Measurements from ENCODE around the gene PATE2.

Gene PATE2

GRCh38 chr11:125763483-125763882, 15.1 kb downstream of the PATE2 start:
- no peaks in the 10 kb centered on the region for H3K36me3 Mint-ChIP-seq (ENCODE audit: low read depth)
- intact Hi-C loops (cut with micrococcal nuclease) = no loop called here
- H3K27ac Mint-ChIP-seq = no peak overlapping the region
- H3K4me1 Mint-ChIP-seq (ENCODE audit: low read depth) = no peaks in the 10 kb centered on the region
- H3K9me3 Mint-ChIP-seq = no peaks in the 10 kb centered on the region
- no peaks in the 10 kb centered on the region for H3K27me3 Mint-ChIP-seq
- H3K4me3 Mint-ChIP-seq = no peak overlapping the region

- Mint-ChIP-seq H3K27me3 (no peaks in the 10 kb centered on the region), H3K9me3 (no peaks in the 10 kb centered on the region), H3K27ac (no peak overlapping the region), H3K4me3 (no peak overlapping the region), H3K36me3 (ENCODE audit: low read depth) (no peaks in the 10 kb centered on the region), H3K4me1 (ENCODE audit: low read depth) (no peaks in the 10 kb centered on the region)
- intact Hi-C loops (cut with micrococcal nuclease) = no loop called here
Measured at GRCh38 chr11:125762445-125762844, 16.2 kb downstream of the PATE2 start.

- Mint-ChIP-seq H3K4me1 (ENCODE audit: low read depth) (no peaks in the 10 kb centered on the region), H3K27me3 (no peaks in the 10 kb centered on the region), H3K9me3 (no peaks in the 10 kb centered on the region), H3K36me3 (ENCODE audit: low read depth) (no peaks in the 10 kb centered on the region), H3K27ac (no peak overlapping the region), H3K4me3 (no peak overlapping the region)
- intact Hi-C loops (cut with micrococcal nuclease) = no loop called here
Measured at GRCh38 chr11:125756050-125756449, 22.6 kb downstream of the PATE2 start.

- no peaks in the 10 kb centered on the region for H3K9me3 Mint-ChIP-seq
- no peak overlapping the region for H3K27ac Mint-ChIP-seq
- no peaks in the 10 kb centered on the region for H3K27me3 Mint-ChIP-seq
- H3K4me3 Mint-ChIP-seq = no peak overlapping the region
- H3K4me1 Mint-ChIP-seq (ENCODE audit: low read depth) = no peaks in the 10 kb centered on the region
- no peaks in the 10 kb centered on the region for H3K36me3 Mint-ChIP-seq (ENCODE audit: low read depth)
- intact Hi-C loops (cut with micrococcal nuclease) = no loop called here
Measured at GRCh38 chr11:125750629-125751028, 28.0 kb downstream of the PATE2 start.

GRCh38 chr11:125745979-125746378, 32.6 kb downstream of the PATE2 start, which contains the start of gene PATE1:
TSS of gene PATE1 (plus strand) at chr11:125746279. CDS start at chr11:125746305, 26 bp downstream.
- Mint-ChIP-seq H3K4me3 (no peak within 1 kb of the TSS), H3K36me3 (ENCODE audit: low read depth) (no peaks in the 10 kb centered on the region), H3K4me1 (ENCODE audit: low read depth) (no peaks in the 10 kb centered on the region), H3K27ac (no peak within 1 kb of the TSS), H3K27me3 (no peaks in the 10 kb centered on the region), H3K9me3 (no peaks in the 10 kb centered on the region)
- intact Hi-C loops (cut with micrococcal nuclease) = no loop called here

- Mint-ChIP-seq H3K9me3 (no peaks in the 10 kb centered on the region), H3K27ac (no peak overlapping the region), H3K36me3 (ENCODE audit: low read depth) (no peaks in the 10 kb centered on the region), H3K4me3 (no peak overlapping the region), H3K27me3 (no peaks in the 10 kb centered on the region), H3K4me1 (ENCODE audit: low read depth) (no peaks in the 10 kb centered on the region)
- intact Hi-C loops (cut with micrococcal nuclease) = no loop called here
Measured at GRCh38 chr11:125743681-125744080, 34.9 kb downstream of the PATE2 start.

- H3K36me3 Mint-ChIP-seq (ENCODE audit: low read depth) = no peaks in the 10 kb centered on the region
Measured at GRCh38 chr11:125740617-125741016, 38.0 kb downstream of the PATE2 start.

GRCh38 chr11:125728969-125729368, 49.7 kb downstream of the PATE2 start:
- intact Hi-C loops (cut with micrococcal nuclease) = no loop called here
- H3K4me1 Mint-ChIP-seq (ENCODE audit: low read depth) = no peaks in the 10 kb centered on the region
- H3K27ac Mint-ChIP-seq = no peak overlapping the region
- H3K27me3 Mint-ChIP-seq = peaks cover 2% of the 10 kb centered on the region
- H3K36me3 Mint-ChIP-seq (ENCODE audit: low read depth) = no peaks in the 10 kb centered on the region
- H3K4me3 Mint-ChIP-seq = no peak overlapping the region
- H3K9me3 Mint-ChIP-seq = no peaks in the 10 kb centered on the region

More at GRCh38 chr11:125740617-125741016, 38.0 kb downstream of the PATE2 start:
- Mint-ChIP-seq H3K27ac (no peak overlapping the region), H3K4me1 (ENCODE audit: low read depth) (no peaks in the 10 kb centered on the region), H3K9me3 (no peaks in the 10 kb centered on the region), H3K4me3 (no peak overlapping the region), H3K27me3 (peaks cover 1% of the 10 kb centered on the region)
- intact Hi-C loops (cut with micrococcal nuclease) = no loop called here
